Right atrium auricular region (tissue), 2 donors: Measurements from ENCODE around the gene FGFBP2. TPM values are rescaled to one million over a fixed set of nuclear protein-coding genes. Genes with fewer than 3 reads are reported as not detected.

Experiments
- DNase-seq: peaks from one replicate; pipeline ENCODE4 v3.0.0-alpha.2; 2019; ENCODE audit warnings: low spot score
- H3K27ac ChIP-seq, 2 donors: fragments of 200-600 bp; sonication (generic); 1 replicate in 1 of 2; 2 replicates in 1 of 2; pipeline ENCODE4 v1.5.1; 2016 to 2019
- H3K27me3 ChIP-seq, 2 donors: fragments of 200-600 bp; sonication (generic); one replicate each; pipeline versions ENCODE4 v1.5.1 to v1.6.0; 2017 to 2019
- H3K36me3 ChIP-seq: fragments of 200-600 bp; sonication (generic); one replicate; pipeline ENCODE4 v1.5.1; 2016
- H3K4me1 ChIP-seq, 2 donors: fragments of 200-600 bp; sonication (generic); one replicate each; pipeline versions ENCODE4 v1.5.1 to v1.6.0; 2017 to 2019
- H3K4me3 ChIP-seq, 2 donors: fragments of 200-600 bp; sonication (generic); 1 replicate in 1 of 2; 2 replicates in 1 of 2; pipeline ENCODE4 v1.5.1; 2017 to 2019; ENCODE audit warnings: mild to moderate bottlenecking in 1 of 2, moderate library complexity in 1 of 2
- H3K9me3 ChIP-seq, 2 donors: fragments of 200-600 bp; sonication (generic); one replicate each; pipeline ENCODE4 v1.5.1; 2019
- CTCF ChIP-seq, 2 donors: fragments of 200-600 bp; sonication (generic); IDR thresholded peaks; one replicate each; pipeline ENCODE4 v1.5.1; 2019; ENCODE audit warnings: antibody characterized with exemption in 2 of 2
- total RNA-seq, 2 donors: library from RNA; depleted of rRNA; stranded (reverse); fragments of >200 nt; gene quantifications; one replicate each; pipeline ENCODE4 v1.1.0, GENCODE V29; 2016

The FGFBP2 gene
- total RNA-seq, 2 donors from 2014 or later = 4.8 to 10.7 TPM

DNA sequence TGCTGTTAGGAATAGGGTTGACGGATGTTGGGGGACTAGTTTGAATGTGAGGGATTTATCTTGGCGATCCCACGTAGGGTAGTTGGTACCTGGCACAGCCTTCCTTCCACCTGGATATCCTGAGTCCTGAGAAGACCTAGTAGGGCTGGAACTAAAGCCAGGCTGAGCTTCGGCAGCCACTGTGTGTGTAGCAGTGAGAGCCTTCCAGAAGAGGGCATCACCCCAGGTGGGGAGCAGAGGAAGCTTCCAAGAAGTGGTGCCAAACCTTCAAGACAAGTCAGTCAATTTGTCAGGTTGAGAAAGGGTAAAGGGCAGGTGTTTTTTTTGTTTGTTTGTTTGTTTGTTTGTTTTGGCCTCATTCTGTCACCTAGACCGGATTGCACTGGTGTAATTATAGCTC lies 1.2 kb upstream of the FGFBP2 start:
- no peak for DNase-seq
- Histone ChIP-seq H3K4me3 (no peak overlapping the region), H3K9me3 (no peaks in the 10 kb centered on the region), H3K36me3 (no peaks in the 10 kb centered on the region), H3K27ac (no peak overlapping the region), H3K4me1 (no peaks in the 10 kb centered on the region), H3K27me3 (no peaks in the 10 kb centered on the region)
- no peak for TF ChIP-seq CTCF (IDR thresholded peaks at IDR 0.05)

- no peak for DNase-seq
- Histone ChIP-seq H3K9me3 (no peaks in the 10 kb centered on the region), H3K27me3 (no peaks in the 10 kb centered on the region), H3K4me3 (no peak overlapping the region), H3K4me1 (no peaks in the 10 kb centered on the region), H3K36me3 (no peaks in the 10 kb centered on the region), H3K27ac (no peak overlapping the region)
- TF ChIP-seq CTCF (IDR thresholded peaks at IDR 0.05) = no peak
These were observed 601 bp upstream of the FGFBP2 start for GRCh38 chr4:15963576-15963975.

GRCh38 chr4:15961781-15962510 lies 1.0 kb downstream of the FGFBP2 start:
- H3K27me3 ChIP-seq = no peaks in the 10 kb centered on the region
- H3K36me3 ChIP-seq = no peaks in the 10 kb centered on the region
- no peak overlapping the region for H3K4me3 ChIP-seq
- no peak for TF ChIP-seq CTCF (IDR thresholded peaks at IDR 0.05)
- no peaks in the 10 kb centered on the region for H3K9me3 ChIP-seq
- no peak for DNase-seq
- H3K4me1 ChIP-seq = no peaks in the 10 kb centered on the region
- no peak overlapping the region for H3K27ac ChIP-seq

- H3K27me3 ChIP-seq = no peaks in the 10 kb centered on the region
- no peaks in the 10 kb centered on the region for H3K4me1 ChIP-seq
- no peak for TF ChIP-seq CTCF (IDR thresholded peaks at IDR 0.05)
- no peaks in the 10 kb centered on the region for H3K9me3 ChIP-seq
- no peak overlapping the region for H3K27ac ChIP-seq
- no peaks in the 10 kb centered on the region for H3K36me3 ChIP-seq
- H3K4me3 ChIP-seq = no peak overlapping the region
- DNase-seq = no peak
These were observed 4.4 kb downstream of the FGFBP2 start for GRCh38 chr4:15958562-15958961.

GRCh38 chr4:15956179-15956850 lies 6.7 kb downstream of the FGFBP2 start:
- no peaks in the 10 kb centered on the region for H3K27me3 ChIP-seq
- no peak overlapping the region for H3K4me3 ChIP-seq

More at GRCh38 chr4:15956179-15956850, 6.7 kb downstream of the FGFBP2 start:
- Histone ChIP-seq H3K4me1 (no peaks in the 10 kb centered on the region), H3K36me3 (no peaks in the 10 kb centered on the region), H3K9me3 (no peaks in the 10 kb centered on the region), H3K27ac (no peak overlapping the region)
- DNase-seq = peak; percentile 83
- TF ChIP-seq CTCF (IDR thresholded peaks at IDR 0.05) = peak; percentile 90 to 95
